GM21367 (cell line): ENCODE measurements around the gene PEAR1.

Experiments
- ATAC-seq: cut with Tn5 transposase; IDR thresholded peaks from one replicate; pipeline ENCODE4 v1.9.1; 2021; ENCODE audit not compliant: unreplicated experiment

Gene PEAR1

GRCh38 chr1:156893048-156893953 lies at the start of gene PEAR1:
Gene PEAR1, plus strand, starts transcription at chr1:156893718. Its CDS starts 10,209 bp downstream, at chr1:156903927.
- ATAC-seq: no peak

GRCh38 chr1:156844102-156844501 lies 49.4 kb upstream of the PEAR1 start:
- no peak for ATAC-seq

GRCh38 chr1:156844638-156845037 lies 48.9 kb upstream of the PEAR1 start:
- no peak for ATAC-seq

GRCh38 chr1:156845055-156845952 lies 48.2 kb upstream of the PEAR1 start:
- ATAC-seq: no peak

- ATAC-seq: no peak
These were observed 47.5 kb upstream of the PEAR1 start for GRCh38 chr1:156845953-156846545.

GRCh38 chr1:156846643-156847042 lies 46.9 kb upstream of the PEAR1 start:
- ATAC-seq: no peak

- no peak for ATAC-seq
These were observed 45.7 kb upstream of the PEAR1 start for GRCh38 chr1:156847591-156848460.

GRCh38 chr1:156848461-156849150 lies 44.9 kb upstream of the PEAR1 start:
- no peak for ATAC-seq

GRCh38 chr1:156849151-156849496 lies 44.4 kb upstream of the PEAR1 start:
- ATAC-seq: no peak

GRCh38 chr1:156851779-156852417 lies 41.6 kb upstream of the PEAR1 start:
- no peak for ATAC-seq

GRCh38 chr1:156852418-156852874 lies 41.1 kb upstream of the PEAR1 start:
- ATAC-seq: no peak

GRCh38 chr1:156853761-156854160 lies 39.8 kb upstream of the PEAR1 start:
- ATAC-seq: no peak

GRCh38 chr1:156854634-156855033 lies 38.9 kb upstream of the PEAR1 start:
- no peak for ATAC-seq

GRCh38 chr1:156856282-156856785 lies 37.2 kb upstream of the PEAR1 start:
- no peak for ATAC-seq

- ATAC-seq: no peak
These were observed 36.0 kb upstream of the PEAR1 start for GRCh38 chr1:156857532-156857931.

- ATAC-seq: no peak
These were observed 35.0 kb upstream of the PEAR1 start for GRCh38 chr1:156858555-156858956.

GRCh38 chr1:156858959-156859522 lies 34.5 kb upstream of the PEAR1 start, which contains the start of gene INSRR:
Gene INSRR, minus strand, starts transcription at chr1:156859117. Its CDS starts 496 bp downstream, at chr1:156858621.
- no peak for ATAC-seq

- ATAC-seq: no peak
These were observed 33.9 kb upstream of the PEAR1 start for GRCh38 chr1:156859523-156860112.
